ENCODE data around the gene GNB2.
"Not testable (repeated sequence)": the region's sequence is repeated elsewhere in the genome, so short reads cannot be mapped to it uniquely, and the experiment has no call there.

The GNB2 gene

DNA sequence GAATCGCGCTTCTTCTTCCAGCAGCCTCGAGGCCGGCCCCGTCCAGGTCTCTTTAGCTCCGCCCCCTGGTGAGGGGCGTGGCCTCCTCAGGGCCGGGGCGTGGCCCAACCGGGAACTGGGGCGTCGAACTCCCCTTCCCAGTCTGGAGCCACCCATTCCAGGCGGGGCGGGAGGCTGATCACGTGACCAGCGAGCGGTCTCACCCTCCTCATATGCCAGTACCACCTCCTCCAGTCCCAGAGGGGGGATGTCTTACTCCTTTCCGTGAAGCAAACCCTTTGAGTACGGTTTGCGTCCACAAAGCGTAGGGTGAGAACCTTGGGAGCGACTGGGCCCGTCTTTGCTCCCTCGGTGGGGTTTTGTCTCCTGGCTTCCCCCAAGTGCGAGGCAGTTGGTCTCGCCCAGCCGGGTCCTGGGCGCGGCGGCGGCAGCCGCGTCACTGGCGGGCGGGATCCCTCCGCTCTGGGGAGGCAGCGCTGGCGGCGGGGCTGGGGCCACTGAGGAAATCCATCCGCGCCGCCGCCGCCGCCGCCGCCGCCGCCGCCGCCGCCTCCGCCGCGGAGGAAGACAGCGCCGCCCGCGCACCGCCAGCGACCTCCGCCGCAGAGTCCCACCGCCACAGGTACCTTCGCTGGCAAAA is at the start of gene GNB2:
Gene GNB2 (plus strand): TSS at position 439 of the 640 bp plus-strand sequence. CDS start 2,526 bp downstream, outside the sequence.
- peak; percentile 97 for DNase-seq (ENCODE audit: low read depth)

DNA sequence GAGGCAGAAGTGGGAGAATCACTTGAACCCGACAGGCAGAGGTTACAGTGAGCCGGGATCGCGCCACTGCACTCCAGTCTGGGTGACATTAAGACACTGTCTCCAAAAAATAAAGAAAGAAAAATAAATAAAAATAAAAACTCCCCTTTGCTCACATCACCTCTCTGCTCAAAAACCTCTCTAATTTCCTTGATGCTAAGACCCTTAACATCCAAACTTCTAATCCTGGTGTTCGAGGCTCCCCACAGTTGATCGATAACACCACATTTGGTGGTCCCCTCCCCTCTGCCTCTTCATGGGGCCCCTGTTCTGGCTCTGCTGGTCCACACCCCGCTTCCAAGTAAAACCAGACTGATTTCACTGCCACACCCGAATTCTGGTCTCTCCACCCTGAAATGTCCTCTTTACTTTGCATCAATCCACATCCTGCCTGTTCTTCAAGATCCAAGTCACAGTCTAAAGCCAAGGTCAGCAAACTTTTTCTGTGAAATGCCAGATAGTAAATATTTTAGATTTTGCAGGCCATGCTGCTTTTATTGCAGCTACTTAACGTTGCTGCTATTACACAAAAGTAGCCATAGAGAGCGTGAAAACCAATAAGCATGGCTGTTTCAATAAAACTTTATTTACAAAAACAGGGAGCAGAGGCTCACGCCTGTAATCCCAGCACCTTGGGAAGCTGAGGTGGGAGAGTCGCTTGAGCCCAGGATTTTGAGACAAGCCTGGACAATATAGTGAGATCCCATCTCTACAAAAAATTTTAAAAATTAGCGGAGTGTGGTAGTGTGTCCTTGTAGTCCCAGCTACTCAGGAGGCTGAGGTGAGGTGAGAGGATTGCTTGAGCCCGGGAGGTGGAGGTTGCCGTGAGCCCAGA is 49.4 kb upstream of the GNB2 start:
- no peak for DNase-seq (ENCODE audit: low read depth)

DNA sequence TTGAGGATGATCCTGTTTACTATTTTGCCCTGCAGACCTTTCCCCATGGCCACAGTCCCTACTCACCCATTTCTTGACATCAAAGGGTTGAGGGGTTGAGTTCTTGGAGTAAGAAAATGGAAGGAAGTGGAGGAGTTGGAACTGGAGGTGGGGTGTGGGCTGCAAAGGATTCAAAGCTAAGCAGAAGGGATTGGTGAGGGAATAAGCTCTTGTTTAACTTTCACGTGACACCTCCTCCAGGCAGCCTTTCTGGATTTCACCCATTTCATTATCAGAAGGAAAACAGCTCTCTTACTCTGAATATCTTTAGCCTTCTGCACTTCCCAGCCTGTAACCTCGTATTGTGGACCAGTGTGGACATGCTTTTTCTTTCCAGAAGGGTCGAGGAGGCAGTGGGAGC is 47.5 kb upstream of the GNB2 start:
- no peak for DNase-seq (ENCODE audit: low read depth)

DNA sequence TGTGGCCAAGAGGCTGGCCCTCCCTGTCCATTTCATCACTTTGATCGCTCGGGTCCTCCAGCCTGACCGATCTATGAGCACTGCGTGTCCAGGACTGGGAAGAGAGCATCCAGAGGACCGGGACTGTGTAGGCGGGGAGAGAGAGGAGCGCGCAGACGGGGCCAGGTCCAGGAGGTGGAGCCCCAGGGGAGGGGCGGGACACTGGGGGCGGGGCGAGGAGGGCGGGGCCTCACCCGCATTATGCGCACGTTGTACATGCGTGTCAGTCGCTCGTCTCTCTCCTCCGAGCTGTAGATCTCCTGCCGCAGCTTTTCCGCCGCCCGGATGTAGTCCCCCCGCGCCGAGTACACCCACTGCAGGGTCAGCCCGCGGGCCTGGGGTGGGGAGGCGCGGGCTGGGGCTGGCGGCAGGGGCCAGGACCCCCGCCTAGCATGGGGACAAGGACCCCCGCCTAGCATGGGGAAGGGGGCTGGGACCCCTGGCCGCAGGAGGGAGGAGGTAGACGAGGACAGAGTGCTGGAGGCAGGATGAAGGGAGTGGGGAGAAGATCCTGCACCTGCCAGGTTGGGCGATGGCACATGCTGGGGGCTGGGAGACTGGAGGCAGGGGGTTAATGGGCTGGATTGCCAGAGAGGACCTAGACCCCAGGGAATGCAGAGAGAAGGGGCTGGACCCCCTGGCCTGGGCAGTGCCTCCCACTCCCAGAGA is 46.9 kb upstream of the GNB2 start:
- peak; percentile 55 for DNase-seq (ENCODE audit: low read depth)

DNA sequence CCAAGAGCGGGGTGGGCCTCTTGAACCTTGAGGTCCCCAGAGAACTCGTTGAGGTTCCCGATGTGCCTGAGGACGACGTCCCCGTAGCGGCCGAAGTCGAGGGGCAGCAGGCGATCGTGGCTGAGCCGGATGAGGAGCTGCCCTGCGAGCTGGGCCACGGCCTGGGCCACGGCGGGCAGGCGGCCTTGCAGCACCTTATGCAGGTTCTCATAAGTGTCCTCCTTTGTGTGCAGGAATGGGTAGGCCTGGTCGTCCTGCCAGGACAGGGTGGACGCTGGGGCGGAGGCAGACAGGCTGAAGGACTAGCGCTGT is 46.3 kb upstream of the GNB2 start:
- no peak for DNase-seq (ENCODE audit: low read depth)

DNA sequence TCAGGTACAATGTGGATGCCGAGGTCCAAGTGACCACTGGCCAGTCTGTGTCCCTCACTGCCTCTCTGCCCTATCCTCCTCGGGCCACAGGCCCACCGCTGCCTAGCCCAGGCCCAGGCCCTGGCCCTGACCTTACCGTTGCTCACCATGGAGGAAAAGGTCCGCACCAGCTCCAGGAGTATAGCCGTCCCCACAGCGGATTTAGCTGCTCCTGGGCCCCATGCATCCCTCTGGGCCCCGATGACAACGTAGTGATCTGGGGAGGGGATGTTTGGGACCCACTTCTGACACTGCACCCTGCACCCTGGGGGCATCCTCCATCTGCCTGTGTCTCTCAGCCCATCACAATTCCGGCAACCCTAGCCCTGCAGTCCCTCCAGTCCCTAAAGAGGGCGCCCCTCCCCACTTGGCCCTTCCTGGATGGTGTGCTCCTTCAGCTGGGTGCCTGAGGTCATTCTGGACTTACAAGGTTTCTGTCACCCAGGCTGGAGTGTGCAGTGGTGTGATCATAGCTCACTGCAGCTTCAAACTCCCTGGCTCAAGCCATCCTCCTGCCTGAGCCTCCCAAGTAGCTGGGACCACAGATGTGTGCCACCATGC is 44.3 kb upstream of the GNB2 start:
- no peak for DNase-seq (ENCODE audit: low read depth)

DNA sequence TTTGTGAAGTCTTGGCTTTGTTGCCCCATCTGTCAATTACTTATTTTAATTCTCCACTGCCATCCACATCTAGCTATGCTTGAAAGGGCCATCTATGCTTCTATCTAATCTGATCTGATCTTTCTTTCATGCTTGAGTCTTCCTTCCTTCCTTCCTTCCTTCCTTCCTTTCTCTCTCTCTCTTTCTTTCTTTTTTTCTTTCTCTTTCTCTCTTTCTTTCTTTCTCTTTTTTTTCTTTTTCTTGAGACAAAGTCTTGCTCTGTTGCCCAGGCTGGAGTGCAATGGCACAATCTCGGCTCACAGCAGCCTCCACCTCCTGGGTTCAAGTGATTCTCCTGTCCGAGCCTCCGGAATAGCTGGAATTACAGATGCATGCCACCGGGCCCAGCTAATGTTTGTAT is 43.5 kb upstream of the GNB2 start:
- DNase-seq (ENCODE audit: low read depth): no peak

DNA sequence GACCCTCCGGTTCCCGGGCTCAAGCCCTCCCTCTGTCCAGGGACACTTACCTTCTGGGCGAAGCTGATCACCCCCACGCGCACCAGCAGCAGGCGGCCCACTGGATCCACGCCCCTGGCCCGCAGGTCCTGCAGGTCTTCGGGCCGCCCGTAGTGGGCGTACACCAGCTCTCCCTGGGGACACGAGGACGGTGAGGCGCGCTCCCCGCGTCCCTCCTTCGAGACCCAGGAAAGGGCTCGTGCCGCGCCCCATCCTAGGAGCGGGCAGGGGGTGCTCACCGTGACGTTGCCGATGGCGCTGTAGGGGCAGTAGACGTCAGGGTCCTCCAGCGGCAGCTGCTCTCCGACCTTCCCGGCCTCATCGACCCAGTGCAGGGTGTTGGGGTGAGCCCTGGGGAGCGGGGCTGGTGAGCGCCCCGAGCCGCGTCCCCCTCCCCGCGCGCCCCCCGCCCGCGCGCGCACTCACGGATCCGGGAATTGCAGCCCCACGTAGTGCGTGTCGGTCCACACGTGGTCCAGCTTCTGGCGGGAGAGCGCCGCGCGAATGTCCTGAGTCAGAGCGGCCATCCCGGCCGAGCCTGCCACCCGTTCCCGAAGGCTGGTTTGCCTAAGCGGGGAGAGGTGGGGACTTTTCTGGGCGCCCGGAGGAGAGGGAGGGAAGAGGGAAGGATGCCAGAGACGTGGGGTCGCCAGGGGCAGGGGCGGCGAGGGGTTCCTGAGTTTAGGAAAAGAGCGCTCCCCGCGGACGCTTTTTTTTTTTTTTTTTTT is 40.4 kb upstream of the GNB2 start:
- no peak for DNase-seq (ENCODE audit: low read depth)

DNA sequence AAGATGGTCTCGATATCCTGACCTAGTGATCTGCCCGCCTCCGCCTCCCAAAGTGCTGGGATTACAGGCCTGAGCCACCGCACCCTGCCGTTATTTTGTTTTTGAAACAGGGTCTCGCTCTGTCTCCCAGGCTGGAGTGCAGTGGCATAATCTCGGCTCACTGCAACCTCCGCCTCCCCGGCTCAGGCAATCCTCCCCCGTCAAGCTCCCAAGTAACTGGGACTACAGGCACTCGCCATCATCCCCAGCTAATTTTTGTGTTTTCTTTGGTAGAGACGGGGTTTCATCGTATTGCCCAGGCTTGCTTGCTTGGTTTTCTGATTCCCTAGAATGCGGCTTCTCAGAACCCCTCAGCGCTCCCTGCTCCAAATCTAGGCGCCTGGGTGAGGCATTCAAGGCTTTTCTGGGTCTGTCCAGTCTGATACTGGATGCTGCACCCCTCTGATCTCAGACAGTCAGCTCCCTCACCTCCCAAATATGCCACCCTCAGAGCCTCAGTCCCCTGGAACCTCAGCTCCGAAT is 33.5 kb upstream of the GNB2 start:
- DNase-seq (ENCODE audit: low read depth): no peak

DNA sequence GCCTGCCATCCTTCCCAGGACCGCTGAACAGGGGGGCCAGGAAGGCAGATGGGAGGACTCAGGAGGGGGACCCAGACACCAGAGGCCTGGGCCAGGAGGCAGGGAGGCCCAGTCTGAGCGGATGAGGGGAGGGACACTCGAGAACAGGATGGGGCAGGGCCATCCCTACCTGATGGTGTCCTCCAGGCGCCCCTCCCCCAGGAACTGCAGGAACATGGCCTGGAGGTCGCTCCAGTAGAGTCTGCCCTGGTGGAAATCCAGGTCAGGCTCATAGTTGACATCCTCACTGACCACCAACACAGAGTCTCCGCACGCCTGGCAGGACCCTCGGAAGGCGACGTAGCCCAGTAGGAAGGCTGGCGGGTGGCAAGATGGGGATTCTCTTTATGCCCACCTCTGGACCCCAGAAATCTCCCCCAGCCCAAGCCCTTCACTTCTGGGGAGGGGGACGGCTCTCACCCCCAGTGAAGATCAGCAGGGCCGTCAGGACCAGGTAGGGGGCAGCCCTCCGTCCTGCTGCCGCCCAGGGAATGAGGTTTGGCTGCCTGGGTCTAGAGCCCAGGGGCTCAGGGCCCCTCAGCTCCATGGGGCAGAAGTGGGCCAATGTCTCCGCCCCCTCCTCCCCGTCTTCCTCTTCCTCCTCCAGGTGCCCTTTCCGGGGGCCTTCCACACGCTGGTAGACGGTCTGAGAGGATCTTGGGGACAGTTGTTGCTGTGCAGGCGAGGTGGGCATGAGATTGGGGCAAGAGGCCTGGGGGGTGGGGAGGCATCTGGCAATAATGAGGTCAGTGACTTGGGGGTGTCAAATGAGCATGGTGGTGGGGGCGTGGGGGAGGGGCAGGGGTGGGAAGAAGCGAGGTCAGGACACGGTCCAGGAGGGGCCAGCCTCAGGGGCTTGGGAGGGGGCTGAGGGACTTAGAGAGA is 32.8 kb upstream of the GNB2 start:
- no peak for DNase-seq (ENCODE audit: low read depth)

DNA sequence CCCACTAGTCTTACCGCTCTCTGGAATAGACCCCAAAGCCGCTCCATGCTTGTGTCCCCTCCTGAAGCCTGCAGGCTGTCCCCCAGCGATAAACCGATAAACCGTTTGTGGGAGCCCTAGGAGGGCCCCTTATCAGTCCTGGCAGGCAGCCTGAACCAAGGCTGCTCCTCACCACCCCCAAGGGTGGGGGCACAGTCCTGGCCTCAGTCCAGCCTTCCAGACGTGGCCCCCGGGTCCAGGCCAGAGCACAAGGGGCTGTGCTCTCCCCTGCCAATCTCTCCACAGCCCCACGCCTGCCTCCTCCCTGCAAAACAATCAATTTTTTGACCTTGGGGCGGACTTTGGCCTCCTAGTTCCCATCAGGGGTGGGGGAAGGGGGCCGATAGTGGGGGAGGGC is 32.1 kb upstream of the GNB2 start, which contains the start of gene TFR2:
Gene TFR2 (minus strand): TSS at position 90 of the 397 bp plus-strand sequence. CDS start 43 bp downstream, at position 47.
- no peak for DNase-seq (ENCODE audit: low read depth)

DNA sequence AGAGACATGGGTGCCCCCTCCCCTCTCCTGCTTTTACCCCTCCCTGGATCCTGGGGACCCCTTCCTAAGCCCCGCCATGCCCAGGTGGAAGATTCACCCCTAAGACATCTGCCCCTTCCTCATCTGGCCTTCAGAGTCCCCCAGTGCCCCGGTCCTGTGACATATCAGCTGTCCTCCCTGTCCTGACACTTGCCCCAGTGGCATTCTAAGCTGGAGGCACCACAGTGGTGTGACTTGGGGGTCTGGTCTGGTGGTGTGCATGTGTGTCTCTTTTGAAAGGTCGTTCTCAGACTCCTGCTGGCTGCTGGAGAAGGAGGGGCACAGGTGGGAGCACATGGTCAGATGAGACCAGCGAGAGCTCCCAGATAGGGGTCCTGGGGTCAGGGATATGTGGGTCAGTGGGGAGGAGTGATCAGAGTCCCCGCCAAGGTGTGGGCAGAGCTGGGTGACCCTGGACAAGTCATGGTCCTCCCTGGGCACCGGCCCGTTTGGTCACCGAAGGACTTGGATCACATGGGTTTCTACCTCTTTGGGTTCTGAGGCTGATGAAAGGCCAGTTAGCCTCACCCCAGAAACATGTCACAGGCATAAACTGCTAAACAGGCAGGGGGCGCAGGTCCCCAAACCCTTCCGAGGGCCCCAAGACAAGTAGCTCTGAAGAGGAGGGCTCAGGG is 31.5 kb upstream of the GNB2 start:
- DNase-seq (ENCODE audit: low read depth): no peak

DNA sequence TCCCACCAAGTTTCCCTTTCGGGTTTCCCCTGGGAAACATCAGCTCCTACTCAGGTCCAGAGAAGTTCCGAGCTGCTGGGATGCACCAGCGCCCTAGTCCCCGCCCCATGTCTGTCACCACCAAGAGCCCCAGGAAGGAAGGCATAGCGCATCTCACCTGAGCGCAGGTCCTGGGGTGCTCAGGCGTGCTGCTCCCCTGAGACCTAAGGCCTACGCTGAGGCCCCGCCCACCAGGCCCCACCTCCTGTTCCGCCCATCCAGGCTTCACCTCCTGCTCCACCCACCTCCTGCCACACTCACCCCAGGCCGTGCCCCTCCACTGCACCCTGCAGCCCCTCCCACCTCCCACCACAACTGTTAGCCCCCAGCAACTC is 31.0 kb upstream of the GNB2 start:
- no peak for DNase-seq (ENCODE audit: low read depth)

DNA sequence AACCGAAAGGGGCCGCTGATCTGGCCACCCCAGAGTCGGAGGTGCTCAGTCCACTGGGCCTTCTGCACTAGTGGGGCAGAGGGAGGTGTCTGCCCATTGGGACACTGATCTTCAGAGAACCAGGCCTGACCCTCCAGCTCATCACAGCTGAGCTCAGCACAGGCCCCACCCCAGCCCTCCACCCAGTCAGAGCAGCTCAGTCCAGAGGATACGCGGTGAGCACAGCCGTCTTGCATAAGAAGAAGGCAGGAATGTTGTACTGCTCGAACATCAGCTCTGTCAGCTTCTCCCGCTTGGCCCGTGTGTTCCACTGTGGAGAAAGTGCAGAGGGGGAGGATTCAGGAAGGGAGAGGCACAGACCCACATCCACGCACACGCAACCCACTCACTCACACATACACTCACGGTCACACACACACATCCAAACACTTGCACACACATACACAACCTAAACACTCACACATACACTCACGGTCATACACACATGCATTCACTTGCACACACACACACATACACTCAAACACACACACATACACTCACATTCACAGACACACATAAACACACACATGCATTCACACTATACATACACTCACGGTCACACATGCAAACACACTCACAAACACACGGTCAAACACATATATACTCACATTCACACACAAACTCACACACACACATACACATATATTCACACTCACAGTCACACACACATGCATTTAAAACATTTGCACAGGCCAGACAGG is 23.5 kb upstream of the GNB2 start:
- DNase-seq (ENCODE audit: low read depth): no peak

DNA sequence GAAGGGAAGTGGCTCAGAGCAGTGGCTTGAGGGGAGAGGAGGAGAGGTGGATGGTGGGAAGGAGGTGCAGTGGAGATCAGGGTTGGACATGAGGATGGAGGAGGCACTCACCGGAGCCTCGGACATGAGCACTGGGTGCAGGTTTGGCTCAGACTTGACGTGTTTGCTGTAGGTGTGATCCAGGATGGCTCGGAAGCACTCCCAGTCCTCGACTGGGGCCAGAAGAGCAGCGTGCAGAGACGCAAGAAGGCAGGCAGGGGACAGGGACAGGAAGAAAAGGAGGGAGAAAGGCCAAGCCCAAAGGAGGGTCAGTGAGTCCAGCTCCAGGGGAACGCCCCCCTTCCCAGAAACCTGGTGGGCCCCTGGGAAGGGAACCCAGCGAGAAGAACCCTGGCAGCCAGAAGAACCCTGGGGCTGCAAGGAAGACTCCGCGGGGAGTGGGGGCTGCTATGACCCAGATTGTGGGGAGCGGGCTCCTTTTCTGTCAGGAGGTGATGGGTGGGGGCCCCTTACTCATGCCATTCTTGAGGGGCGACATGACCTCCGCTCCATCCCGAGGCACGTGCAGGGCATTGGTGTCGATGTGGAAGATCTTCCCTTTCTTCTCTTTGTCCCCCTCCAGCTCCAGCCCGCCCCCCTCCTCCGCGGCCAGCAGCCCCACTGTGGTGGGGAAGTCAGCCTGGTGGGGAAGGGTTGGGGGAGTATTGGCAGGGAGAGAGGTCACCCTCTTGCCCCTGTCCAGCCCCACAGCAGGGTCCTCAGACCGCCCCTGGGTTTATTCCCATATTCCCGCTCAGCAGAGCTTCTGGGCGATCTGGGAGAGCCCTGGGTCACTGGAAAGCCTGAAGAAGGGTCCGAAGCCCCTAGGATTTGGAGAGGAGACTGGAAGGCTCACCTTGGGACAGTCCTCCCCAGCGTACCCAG is 18.4 kb upstream of the GNB2 start:
- DNase-seq (ENCODE audit: low read depth): no peak

DNA sequence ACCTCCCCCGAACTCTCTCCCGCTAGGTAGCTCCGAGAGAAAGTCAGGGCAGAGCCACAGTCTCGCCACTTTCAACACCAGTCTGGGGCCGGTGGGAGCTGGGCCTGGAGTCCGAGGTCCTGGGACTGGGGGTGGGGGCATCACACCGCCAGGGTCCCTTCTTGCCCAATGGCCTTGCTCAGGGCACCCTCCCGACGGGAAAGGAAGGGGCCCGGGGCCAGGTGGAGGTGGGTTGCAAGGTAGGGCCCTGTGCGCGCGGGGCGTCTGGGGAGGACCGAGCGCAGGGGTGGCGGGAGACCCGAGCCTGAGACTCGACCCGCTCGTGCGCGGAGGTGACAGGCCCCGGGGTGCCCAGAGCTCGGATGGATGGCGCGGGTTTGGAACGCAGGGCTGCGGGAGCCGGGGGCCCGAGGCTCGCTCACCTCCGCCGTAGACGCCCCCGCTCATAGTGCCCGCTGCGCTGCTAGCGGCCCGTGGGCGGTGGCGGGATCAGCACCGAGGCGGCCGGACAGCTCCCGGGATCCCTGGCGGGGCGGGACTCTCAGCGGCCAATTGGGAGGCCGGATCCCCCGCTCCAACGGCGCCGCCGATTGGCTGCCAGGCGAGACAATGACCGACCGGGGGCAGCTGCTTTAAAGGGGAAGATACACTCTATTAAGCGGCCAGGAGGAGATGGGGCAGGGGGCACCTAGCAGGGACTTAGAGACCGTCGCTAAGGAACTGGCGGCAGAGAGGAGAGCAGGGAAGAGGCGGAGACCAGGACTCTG is 17.4 kb upstream of the GNB2 start, which contains the start of gene ACTL6B:
Gene ACTL6B (minus strand): TSS at position 541 of the 767 bp plus-strand sequence. CDS start 94 bp downstream, at position 447.
- no peak for DNase-seq (ENCODE audit: low read depth)

DNA sequence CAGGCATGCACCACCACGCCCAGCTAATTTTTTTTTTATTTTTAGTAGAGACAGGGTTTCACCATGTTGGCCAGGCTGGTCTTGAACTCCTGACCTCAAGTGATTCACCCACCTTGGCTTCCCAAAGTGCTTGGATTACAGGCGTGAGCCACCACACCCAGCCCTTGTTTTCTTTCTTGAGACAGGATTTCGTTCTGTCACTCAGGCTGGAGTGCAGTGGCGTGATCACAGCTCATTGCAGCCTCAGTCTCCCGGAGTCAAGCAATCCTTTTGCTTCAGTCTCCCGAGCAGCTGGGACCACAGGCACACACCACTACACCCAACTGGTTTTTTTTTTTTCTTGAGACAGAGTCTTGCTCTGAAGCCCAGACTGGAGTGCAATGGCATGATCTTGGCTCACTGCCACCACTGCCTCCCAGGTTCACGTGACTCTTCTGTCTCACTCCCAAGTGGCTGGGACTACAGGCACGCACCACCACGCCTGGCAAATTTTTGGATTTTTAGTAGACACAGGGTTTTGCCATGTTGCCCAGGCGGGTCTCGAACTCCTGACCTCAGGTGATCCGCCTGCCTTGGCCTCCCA is 11.3 kb upstream of the GNB2 start:
- DNase-seq (ENCODE audit: low read depth): not testable (repeated sequence)
